GM12873 (cell line): ENCODE data around the gene SORT1.

Experiments used
- CTCF ChIP-seq: IDR thresholded peaks from 2 replicates; pipeline ENCODE4 v1.5.1; 2012; ENCODE audit warnings: low read depth, mild to moderate bottlenecking, moderate library complexity, low read length, control low read depth; ENCODE audit not compliant: insufficient read depth; ENCODE audit errors: missing control alignments

SORT1 gene

GRCh38 chr1:109383087-109383779 is 14.5 kb downstream of the SORT1 start:
- no peak for TF ChIP-seq CTCF

- TF ChIP-seq CTCF: no peak
These were observed 16.1 kb downstream of the SORT1 start for GRCh38 chr1:109381573-109381972.

DNA sequence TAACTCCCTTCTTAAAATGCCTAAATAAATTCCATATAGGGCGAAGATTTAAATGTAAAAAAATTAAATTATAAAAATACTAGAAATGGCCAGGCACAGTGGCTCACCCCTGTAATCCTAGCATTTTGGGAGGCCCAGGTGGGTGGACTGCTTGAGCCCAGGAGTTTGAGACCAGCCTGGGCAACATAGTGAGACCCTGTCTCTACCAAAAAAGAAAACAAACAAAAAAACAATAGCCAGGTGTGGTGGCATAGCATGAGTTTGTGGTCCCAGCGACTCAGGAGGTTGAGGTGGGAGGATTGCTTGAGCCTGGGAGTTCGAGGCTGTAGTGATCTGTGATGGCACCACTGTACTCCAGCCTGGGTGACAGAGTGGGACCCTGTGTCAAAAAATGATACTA is 17.8 kb downstream of the SORT1 start:
- TF ChIP-seq CTCF: no peak

GRCh38 chr1:109379422-109379821 is 18.3 kb downstream of the SORT1 start:
- TF ChIP-seq CTCF: no peak

- TF ChIP-seq CTCF: no peak
These were observed 20.0 kb downstream of the SORT1 start for GRCh38 chr1:109377698-109378097.

DNA sequence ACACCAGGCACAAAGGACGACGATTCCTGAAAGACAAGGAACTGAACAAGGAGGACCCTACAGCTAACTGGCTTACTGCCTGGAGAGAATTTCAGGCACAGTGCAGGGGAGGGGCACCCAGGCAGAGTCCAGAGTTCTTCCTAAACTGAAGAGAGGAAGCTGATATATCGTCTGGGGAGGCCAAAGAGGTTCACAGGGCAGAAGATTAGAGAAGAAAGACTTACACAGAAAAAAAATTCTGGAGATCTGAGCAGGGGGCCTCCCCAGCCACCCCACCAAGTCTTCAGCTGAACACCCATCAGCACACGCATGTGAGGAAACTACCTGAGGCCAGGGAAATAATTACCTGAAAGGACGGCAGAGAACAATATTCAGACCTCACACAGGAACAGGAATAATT is 24.6 kb downstream of the SORT1 start:
- no peak for TF ChIP-seq CTCF

DNA sequence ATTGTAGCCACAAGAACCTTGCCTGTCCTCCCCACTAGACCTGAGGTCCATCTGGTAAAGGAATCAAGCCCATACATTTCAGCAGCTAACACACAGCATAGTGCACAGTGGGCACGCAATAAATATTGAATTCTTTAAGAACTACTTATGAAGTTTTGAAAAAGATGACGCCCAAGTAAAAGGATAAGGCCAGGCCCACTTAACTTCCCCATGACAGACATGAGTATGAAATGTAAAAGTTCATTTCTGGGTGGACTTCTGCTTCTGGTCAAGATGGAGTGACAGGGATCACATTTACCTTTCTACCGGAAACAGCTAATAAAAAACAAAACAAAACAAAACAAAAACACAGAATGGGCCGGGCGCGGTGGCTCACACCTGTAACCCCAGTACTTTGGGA is 25.4 kb downstream of the SORT1 start:
- no peak for TF ChIP-seq CTCF
